GM19099 (cell line): ENCODE results near the gene ZNF410.

Source experiments
- POLR2A ChIP-seq: IDR thresholded peaks from 3 replicates; pipeline ENCODE4 v1.6.1; 2011; ENCODE audit warnings: low read depth; ENCODE audit not compliant: insufficient read length; ENCODE audit errors: extremely low read depth

Gene ZNF410

GRCh38 chr14:73936548-73936947 lies 49.9 kb downstream of the ZNF410 start:
- TF ChIP-seq POLR2A: no peak

- no peak for TF ChIP-seq POLR2A
Observed at GRCh38 chr14:73937012-73937411, 50.4 kb downstream of the ZNF410 start.

GRCh38 chr14:73942180-73942579 lies 55.5 kb downstream of the ZNF410 start:
- no peak for TF ChIP-seq POLR2A

GRCh38 chr14:73943083-73943482 lies 56.4 kb downstream of the ZNF410 start:
- no peak for TF ChIP-seq POLR2A

- TF ChIP-seq POLR2A: no peak
Observed at GRCh38 chr14:73944432-73945158, 57.9 kb downstream of the ZNF410 start.

GRCh38 chr14:73945159-73945670 lies 58.6 kb downstream of the ZNF410 start:
- TF ChIP-seq POLR2A: no peak

DNA sequence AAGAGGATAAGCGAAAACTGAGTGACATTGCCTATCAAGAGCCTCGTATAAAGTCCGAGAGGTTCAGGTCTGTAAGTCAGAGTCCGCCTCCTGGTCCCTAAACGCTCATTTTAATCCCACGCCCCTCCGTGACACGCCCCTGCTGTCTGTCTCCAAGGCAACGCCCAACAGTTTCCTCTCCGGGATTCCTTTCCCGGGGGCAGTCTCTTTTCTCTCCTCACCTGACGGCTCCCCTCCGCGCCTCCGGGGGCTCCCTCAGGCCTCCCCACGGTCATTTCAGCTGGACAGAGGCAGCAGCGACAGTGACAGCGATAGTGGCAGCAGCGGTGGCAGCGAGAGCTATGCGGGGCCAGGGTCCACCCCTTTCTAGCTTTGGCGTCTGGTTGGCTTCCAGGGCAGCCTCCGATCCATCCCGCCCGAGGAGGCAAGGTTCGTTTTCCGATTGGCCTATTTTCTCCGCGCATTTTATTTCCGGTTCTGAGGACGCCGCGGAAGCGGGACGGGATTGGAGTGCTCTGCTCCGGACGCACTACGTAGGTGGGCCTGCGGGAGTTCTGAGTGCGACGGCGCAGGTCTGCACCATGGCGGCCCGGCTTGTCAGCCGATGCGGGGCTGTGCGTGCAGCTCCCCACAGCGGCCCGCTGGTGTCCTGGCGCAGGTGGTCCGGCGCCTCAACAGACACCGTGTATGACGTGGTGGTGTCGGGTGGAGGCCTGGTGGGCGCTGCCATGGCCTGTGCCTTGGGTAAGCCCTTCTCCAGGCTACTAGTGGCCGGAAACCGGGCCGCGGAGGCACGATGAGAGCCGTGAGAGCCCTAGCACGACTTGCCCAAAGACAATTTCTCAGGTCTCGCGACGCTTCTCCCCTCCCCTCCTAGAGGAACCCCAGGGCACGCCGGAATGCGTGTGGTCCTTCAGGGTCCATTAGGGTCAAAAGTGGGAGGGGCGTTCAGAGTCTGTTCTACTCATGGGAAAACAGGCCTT lies 63.4 kb downstream of the ZNF410 start, which contains the start of the genes COQ6 and FAM161B:
TSS of gene COQ6 (plus strand) at position 551 of the 983 bp plus-strand sequence. CDS start at position 582, 31 bp downstream.
TSS of gene FAM161B (minus strand) at position 343 of the 983 bp plus-strand sequence. CDS start at position 275, 68 bp downstream.
- TF ChIP-seq POLR2A: peak; percentile 95

DNA sequence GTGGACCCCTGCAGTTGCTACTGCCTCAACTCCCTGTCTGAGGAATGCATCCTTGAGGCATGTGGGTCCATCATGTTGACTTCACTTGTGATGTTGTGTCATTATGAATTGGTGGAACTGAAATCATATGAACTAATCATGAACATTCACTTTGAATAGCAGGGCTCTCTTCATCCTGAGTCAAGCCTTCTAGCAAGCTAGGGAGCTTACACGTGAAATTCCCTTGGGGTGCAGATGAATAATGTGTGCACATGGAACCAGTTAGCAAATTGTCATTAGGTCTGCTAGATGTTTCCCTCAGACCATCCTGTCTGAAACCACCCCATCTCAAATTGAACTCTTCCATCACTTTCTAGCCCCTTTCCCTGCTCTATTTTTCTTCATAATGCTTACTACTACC lies 67.1 kb downstream of the ZNF410 start:
- no peak for TF ChIP-seq POLR2A

- TF ChIP-seq POLR2A: no peak
Observed at GRCh38 chr14:73955674-73956073, 69.0 kb downstream of the ZNF410 start.

DNA sequence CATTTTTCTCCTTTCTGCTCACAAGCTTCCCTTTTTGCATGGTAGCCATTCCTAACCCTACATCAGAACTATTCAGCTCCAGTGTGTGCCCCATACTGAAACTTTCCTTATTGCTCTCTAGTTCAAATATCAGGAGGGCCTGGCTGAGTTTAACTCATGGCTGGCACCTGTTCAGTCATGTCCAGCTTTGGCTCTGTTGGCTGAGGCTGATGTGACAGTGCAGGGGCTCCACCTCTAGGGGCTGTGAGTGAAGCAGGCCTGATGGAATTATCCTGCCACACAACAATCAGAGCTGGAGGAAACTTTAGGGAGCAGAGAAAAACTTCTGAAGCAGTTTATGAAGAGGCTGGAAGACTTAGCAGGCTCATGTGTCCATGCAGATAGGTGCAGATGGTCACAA lies 71.9 kb downstream of the ZNF410 start:
- no peak for TF ChIP-seq POLR2A

GRCh38 chr14:73961192-73961591 lies 74.5 kb downstream of the ZNF410 start:
- TF ChIP-seq POLR2A: no peak

- no peak for TF ChIP-seq POLR2A
Observed at GRCh38 chr14:73965216-73965615, 78.6 kb downstream of the ZNF410 start.

GRCh38 chr14:73968885-73969284 lies 82.2 kb downstream of the ZNF410 start:
- no peak for TF ChIP-seq POLR2A

GRCh38 chr14:73973497-73973896 lies 86.8 kb downstream of the ZNF410 start:
- no peak for TF ChIP-seq POLR2A

GRCh38 chr14:73976125-73976524 lies 89.5 kb downstream of the ZNF410 start:
- TF ChIP-seq POLR2A: no peak

GRCh38 chr14:73977896-73978295 lies 91.2 kb downstream of the ZNF410 start:
- no peak for TF ChIP-seq POLR2A
